Skeletal muscle tissue (tissue), 4 donors: ENCODE results near the gene GPR179. TPM values are rescaled to one million over a fixed set of nuclear protein-coding genes. Genes with fewer than 3 reads are reported as not detected.
A peak's percentile ranks its signal among the peaks of the same experiment; 100 is the strongest.
"Not testable (repeated sequence)": the region's sequence is repeated elsewhere in the genome, so short reads cannot be mapped to it uniquely, and the experiment has no call there.

Experiments used
- H3K27ac ChIP-seq: one replicate; pipeline ENCODE4 v1.7.0; 2013; ENCODE audit warnings: mild to moderate bottlenecking, low read depth, low read length, inconsistent platforms
- H3K27me3 ChIP-seq, 3 donors: one replicate each; pipeline ENCODE4 v1.7.0; 2013; ENCODE audit warnings: low read length in 3 of 3; ENCODE audit not compliant: control insufficient read depth in 3 of 3, insufficient read depth in 3 of 3
- H3K36me3 ChIP-seq, 3 donors: one replicate each; pipeline ENCODE4 v1.7.0; 2013; ENCODE audit warnings: low read length in 3 of 3; ENCODE audit not compliant: control insufficient read depth in 3 of 3, insufficient read depth in 3 of 3
- H3K4me1 ChIP-seq, 3 donors: one replicate each; pipeline ENCODE4 v1.7.0; 2013; ENCODE audit warnings: low read length in 3 of 3, mild to moderate bottlenecking in 3 of 3; ENCODE audit not compliant: control insufficient read depth in 3 of 3, insufficient read depth in 3 of 3
- H3K4me3 ChIP-seq, 3 donors: one replicate each; pipeline ENCODE4 v1.7.0; 2013; ENCODE audit warnings: low read length in 3 of 3
- H3K9ac ChIP-seq, 3 donors: one replicate each; pipeline ENCODE4 v1.7.0; 2013; ENCODE audit warnings: low read length in 3 of 3, mild to moderate bottlenecking in 3 of 3, moderate library complexity in 2 of 3, low read depth in 1 of 3
- H3K9me3 ChIP-seq, 3 donors: one replicate each; pipeline ENCODE4 v1.7.0; 2013; ENCODE audit warnings: low read length in 3 of 3; ENCODE audit not compliant: control insufficient read depth in 3 of 3
- total RNA-seq: library from RNA; depleted of rRNA; stranded (reverse); fragments of >200 nt; gene quantifications from one replicate; pipeline ENCODE4 v1.2.3, GENCODE V29; 2014
- donor health status: Osteomylitis.

Gene GPR179
- total RNA-seq, 1 donor from 2014 or later: not detected

GRCh38 chr17:38288217-38288827, 55.4 kb downstream of the GPR179 start:
- H3K27me3 ChIP-seq, H3K36me3 ChIP-seq, H3K27ac ChIP-seq, H3K4me1 ChIP-seq, H3K9me3 ChIP-seq, H3K9ac ChIP-seq, H3K4me3 ChIP-seq: not testable (repeated sequence)

GRCh38 chr17:38286501-38287091, 57.2 kb downstream of the GPR179 start:
- Histone ChIP-seq H3K4me3 (peak overlapping the region in 1 of 3 donors; percentile 23), H3K9ac (peak overlapping the region in 1 of 3 donors; percentile 16), H3K27ac (peak overlapping the region; percentile 40)
- H3K9me3 ChIP-seq, H3K4me1 ChIP-seq, H3K27me3 ChIP-seq, H3K36me3 ChIP-seq: not testable (repeated sequence)

GRCh38 chr17:38285994-38286393, 57.8 kb downstream of the GPR179 start:
- H3K27me3 ChIP-seq, H3K4me1 ChIP-seq, H3K4me3 ChIP-seq, H3K27ac ChIP-seq, H3K9ac ChIP-seq, H3K9me3 ChIP-seq, H3K36me3 ChIP-seq: not testable (repeated sequence)

Other genes starting within 250 kb of the GPR179 start
- gene TBC1D3E, start 216.0 kb downstream of the GPR179 start, total RNA-seq: not detected
- not detected for gene TBC1D3, start 151.4 kb downstream of the GPR179 start, total RNA-seq
- 45.4 TPM for gene MRPL45, start 46.8 kb downstream of the GPR179 start, total RNA-seq
- gene SOCS7, start 7.9 kb upstream of the GPR179 start, total RNA-seq: 13.0 TPM
- gene ARHGAP23, start 84.5 kb upstream of the GPR179 start, total RNA-seq: 25.6 TPM